ENCODE data around the gene SH3RF3.

Gene SH3RF3

DNA sequence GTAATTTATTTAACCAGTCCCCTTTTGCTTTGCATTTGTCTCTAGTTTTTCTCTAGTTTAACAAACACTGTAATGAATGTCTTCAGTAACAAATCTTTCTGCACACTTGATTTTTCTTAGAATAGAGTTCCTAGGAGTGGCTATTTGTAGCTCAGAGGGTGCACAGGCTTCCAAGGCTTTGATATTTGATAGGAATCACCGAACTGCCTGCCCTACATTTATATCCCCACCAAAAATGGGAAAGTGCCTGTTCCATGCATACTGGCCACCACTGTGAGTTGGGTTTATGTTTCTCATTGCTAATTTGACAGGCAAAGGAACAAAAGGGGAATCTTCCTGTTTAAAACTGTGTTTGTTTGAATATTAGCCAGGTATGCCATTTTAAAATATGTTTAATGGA is 238.7 kb downstream of the SH3RF3 start:
- DNase-seq, result no peak

DNA sequence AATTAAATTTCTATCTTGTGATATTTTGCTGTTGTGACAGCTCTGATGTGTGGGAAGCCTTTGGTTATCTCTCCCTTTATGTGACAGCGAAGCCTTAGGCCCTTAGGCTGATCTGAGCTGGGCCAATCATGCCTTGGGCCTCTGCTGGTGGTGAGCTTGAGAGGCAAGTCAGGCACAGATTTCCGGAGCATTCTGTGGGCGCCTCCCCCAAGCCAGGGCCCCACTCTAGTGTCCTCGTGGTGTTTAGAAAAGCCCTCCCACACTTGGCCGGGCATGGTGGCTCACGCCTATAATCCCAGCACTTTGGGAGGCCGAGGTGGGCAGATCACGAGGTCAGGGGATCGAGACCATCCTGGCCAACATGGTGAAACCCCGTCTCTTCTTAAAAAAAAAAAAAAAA is 239.8 kb downstream of the SH3RF3 start:
- DNase-seq, result no peak

- DNase-seq, result no peak
Observed at GRCh38 chr2:109369671-109370191, 240.7 kb downstream of the SH3RF3 start.

DNA sequence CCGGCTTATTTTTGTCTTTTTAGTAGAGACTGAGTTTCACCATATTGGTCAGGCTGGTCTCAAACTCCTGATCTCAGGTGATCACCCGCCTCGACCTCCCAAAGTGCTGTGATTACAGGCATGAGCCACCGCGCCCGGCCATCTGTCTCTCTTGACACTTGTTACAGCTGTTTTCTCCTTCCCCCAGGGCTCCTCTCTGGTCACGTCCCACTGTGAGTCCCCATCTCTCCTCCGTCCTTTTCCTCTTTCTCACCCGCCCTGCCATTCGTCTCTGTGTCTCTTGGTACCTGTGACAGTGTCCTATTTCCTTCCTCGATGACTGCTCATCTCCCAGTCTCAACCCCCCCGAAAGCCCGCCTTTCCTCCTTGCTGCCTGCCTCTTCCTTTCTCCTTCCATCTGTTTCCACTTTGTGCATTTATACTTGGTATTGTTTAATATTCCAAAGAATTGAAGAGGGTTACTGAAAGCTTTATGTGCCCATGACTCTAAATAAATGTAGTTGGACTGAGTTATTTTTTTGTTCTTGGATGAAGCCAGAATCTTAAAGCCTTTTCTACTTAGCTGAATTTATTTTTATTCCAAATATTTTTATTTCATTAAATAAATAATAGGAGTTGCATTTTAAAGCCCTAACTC is 241.5 kb downstream of the SH3RF3 start:
- no peak for DNase-seq

DNA sequence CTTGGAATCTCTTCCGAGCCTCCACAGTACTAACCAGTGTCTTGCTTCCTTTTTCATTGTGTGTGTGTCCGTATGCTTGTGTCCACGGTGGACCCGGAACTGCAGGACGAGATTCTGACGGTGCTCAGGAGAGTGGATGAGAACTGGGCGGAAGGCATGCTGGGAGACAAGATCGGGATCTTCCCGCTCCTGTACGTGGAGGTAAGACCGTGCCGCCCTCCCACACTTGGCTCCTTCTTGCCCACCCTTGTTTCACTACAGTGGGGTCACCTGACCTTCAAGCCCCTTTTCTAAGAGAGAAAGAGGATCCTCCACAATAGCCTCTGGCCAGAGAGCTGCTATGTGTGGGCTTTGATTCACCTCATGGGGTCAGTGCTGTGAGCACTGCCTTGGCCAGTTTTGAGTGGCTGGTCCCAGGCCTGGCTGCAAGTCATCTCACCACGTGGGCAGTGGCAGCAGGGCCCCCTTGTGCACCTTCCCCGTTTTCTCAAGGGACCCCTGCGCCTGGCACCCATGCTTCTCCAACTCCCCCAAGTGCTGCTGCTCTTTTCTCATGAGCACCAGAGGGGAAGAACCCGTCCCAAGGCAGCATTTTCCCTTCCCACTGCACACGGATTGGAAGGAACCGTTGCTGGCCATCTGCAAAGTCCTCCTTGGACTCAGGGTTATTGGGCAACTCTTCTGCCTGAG is 242.6 kb downstream of the SH3RF3 start:
- no peak for DNase-seq

GRCh38 chr2:109372171-109372568 is 243.2 kb downstream of the SH3RF3 start:
- DNase-seq, result no peak

- DNase-seq, result no peak
Observed at GRCh38 chr2:109372614-109373013, 243.6 kb downstream of the SH3RF3 start.

GRCh38 chr2:109373791-109374547 is 245.0 kb downstream of the SH3RF3 start:
- DNase-seq, result no peak

DNA sequence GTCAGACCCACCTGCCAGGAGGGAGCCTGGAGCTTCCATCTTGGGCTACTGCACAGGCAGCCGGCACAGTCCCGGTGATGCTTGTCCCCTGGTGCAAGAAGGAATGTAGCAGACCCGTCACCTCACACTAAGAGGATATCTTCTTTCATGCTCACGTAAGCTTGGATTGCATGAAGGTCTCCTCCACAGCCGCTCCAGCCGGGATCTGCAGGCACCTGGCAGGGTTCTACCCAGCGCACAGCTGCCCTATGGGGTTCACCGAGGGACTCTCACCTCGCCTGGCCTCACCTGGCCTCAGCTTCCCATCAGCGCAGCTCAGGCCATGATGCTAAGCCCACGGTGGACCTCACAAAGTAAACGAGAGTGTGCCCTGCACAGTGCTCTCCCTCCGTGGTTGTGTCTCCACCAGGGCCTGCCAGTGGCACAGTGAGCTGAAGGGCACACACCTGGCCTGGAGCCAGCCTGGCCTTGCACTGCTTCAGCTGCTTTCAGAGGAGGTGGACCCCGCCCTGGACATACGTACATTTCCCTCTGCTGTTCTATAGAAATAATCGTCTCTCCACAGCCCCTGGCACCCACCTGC is 245.6 kb downstream of the SH3RF3 start:
- no peak for DNase-seq

DNA sequence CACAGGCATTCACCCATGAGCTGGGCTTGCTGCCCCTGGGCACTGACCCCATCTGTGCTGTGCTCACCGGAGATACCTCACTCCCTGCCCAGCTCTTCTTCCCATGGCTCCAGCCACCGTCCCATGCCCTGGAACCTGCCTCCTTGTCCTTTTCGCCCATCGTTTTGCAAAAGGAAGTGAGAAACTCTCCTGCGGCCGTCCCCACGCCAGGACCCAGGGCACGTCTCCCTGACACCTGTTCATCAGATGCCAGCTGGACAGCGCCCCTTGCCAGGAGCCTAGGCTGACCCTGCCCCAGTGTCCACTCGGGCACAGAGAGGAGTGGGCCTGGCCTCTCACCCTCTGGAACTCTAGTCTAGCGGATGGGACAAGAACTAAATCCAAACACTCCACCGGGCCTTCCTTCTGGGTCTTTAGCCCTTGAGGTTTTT is 246.1 kb downstream of the SH3RF3 start:
- no peak for DNase-seq

DNA sequence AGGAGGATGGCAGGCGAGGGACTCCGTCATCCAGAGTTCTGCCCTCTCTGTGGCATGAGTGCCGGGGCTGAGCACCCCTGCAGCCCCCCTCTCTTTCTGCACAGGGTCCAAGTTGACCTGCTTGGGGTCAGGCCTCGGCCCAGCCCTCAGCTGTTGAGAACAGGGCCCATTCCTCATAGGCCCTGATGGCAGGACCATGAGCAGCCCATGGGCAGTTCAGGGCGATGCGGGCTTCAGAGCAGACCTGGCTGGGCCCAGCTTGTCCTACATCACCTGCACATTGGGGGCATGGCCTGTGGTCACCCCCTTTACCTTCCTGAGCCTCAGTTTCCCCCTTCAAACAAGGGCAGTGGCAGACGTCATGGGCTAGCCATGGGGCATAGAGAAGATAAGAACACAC is 246.7 kb downstream of the SH3RF3 start:
- DNase-seq, result no peak

GRCh38 chr2:109376115-109376514 is 247.1 kb downstream of the SH3RF3 start:
- DNase-seq, result no peak

DNA sequence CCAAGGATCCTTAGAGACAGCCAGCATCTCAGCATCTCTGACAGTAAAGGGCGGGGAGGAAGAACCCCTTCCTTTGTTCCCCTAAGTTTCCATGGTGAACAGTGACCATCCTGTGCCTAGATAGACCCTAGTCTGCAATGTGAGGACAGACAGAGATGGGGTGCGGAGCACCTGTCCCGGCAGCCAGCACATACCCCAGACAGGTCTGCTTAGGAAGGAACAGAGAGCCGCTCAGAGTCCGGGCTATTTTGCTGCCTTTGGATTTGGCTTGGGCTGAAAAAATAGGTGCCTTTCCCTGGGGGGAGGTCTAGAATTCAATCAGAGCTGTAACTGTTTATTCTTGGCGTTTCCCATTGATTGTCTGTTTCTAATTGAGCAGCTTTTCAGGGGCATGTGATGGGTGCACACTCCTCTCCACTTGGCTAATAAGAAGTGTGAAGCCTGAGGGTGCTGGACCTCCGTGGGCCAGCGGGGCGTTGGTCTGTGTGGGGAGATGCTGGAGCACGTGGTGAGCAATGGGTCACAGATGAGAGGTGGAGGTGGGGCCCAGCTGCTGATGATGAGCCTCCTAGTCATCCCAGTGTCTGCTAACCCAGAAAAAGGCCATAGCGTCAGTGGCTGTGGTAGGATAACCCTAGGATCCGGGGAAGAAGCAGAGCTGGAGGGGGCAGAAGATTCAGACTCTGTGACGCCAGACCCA is 247.9 kb downstream of the SH3RF3 start:
- no peak for DNase-seq

DNA sequence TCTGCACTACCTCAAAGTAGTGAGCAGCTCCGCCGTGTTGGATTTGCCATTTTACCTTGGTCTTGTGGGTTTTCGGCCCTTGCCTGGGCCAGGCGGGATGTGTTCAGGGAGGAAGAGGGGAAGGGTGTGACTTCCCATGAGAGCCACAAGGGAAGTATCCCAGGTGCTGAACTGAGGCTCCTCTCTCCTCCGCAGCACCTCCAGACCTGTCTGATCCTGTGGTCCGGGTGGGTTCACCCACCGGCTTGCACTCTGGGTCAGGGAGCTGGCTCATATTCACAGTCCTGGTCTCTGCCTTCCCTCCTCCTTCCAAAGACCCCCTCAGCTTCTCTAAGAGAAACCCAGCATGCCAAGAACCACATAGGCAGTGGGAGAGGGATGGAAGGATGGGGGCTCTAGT is 249.0 kb downstream of the SH3RF3 start:
- DNase-seq, result no peak

- DNase-seq, result no peak
Observed at GRCh38 chr2:109378682-109379081, 249.7 kb downstream of the SH3RF3 start.

DNA sequence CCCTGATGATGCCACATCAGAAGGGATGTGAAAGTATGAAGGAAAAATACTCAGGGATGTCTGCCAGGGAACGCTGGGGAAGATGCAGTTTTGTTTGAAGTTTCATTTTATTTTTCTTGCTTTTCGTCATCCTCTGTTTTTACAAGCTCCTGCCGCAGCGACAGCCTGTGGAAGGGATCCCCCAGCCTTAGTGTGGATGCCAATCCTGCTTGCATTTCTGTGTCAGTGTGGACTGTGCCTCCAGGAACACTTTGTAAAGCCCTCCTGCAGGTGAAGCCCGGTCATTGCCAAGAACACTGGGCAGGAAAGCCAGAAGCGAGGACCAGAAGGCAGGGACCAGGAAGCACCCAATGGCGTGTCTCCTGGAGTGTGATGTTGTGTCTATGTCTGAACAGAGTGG is 250.5 kb downstream of the SH3RF3 start:
- no peak for DNase-seq

GRCh38 chr2:109380502-109381326 is 251.7 kb downstream of the SH3RF3 start:
- no peak for DNase-seq

DNA sequence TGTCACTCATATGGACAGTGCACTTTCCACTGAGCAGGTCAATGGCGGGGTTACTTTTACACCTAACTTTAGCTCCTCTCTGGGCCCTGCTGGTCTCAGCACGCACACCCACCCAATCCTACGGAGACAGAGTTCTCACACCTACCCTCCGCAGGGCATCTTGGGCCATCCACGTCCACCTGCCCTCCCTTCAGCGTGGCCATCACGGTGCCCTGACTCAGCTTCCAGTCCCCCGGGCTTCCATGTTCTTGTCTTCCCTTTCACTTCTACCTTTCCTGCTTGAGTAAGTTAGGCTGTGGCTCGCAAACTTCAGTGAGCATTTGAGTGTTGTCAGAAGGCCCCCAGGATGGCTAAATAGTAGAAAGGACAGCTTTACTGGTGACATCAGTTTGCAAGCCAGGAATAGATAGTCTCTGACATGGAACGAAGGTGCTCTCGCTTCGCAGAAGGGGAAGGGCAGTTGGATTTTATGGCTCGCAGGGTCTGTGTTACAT is 252.4 kb downstream of the SH3RF3 start:
- DNase-seq, result no peak

DNA sequence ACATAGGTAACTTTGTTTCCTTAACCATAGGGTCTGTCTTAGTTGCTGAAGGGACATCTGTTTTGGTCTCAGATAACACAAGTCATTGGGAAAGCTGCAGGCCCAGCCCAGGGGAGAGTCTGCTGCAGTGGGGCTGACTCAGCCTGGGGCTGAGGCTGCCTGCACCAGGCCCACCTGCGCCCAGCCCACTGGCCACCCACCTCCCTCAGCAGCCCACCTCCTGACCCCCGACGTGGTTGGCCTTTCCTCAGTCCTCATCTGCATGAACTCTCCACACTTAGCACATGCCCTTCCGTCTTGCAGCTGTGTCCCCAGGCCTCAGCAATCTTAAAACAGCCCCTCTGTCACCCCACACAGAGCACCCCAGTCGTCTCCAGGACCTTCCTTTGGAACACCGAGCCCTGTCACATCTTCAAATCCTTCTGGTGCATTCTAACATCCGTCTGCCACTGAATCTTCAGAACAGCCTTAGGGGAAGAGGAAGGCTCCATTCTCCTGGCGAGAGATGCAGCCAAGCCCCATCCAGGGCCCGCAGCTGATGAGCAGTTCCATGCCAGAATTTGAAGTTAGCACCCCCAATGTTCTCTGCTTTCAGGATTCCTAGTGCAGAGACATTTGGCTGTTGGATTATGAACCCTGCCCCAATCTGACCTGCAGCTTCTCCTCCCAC is 253.4 kb downstream of the SH3RF3 start:
- no peak for DNase-seq

- DNase-seq, result no peak
Observed at GRCh38 chr2:109382951-109383350, 253.9 kb downstream of the SH3RF3 start.
